Liver (tissue), 9 donors: ENCODE results near the gene ERICH6. TPM values are rescaled to one million over a fixed set of nuclear protein-coding genes. Genes with fewer than 3 reads are reported as not detected.

ENCODE experiments used
- DNase-seq: peaks from one replicate; pipeline ENCODE4 v3.0.0-alpha.2; 2017; ENCODE audit warnings: low spot score
- H3K27ac ChIP-seq, 2 donors: one replicate each; pipeline ENCODE4 v1.7.0; 2013; ENCODE audit warnings: inconsistent platforms in 2 of 2, low read length in 2 of 2, control low read depth in 1 of 2, low read depth in 1 of 2, mild to moderate bottlenecking in 1 of 2
- H3K27me3 ChIP-seq, 4 donors: one replicate each; pipeline versions ENCODE4 v1.6.1 to v1.7.0; 2013; ENCODE audit warnings: low read length in 3 of 4, inconsistent platforms in 1 of 4, mild to moderate bottlenecking in 1 of 4, moderate library complexity in 1 of 4; ENCODE audit not compliant: control insufficient read depth in 4 of 4, insufficient read depth in 4 of 4
- H3K36me3 ChIP-seq, 4 donors: one replicate each; pipeline versions ENCODE4 v1.6.1 to v1.7.0; 2013; ENCODE audit warnings: low read length in 3 of 4, mild to moderate bottlenecking in 3 of 4, low read depth in 1 of 4, moderate library complexity in 1 of 4; ENCODE audit not compliant: control insufficient read depth in 4 of 4, insufficient read depth in 3 of 4
- H3K4me1 ChIP-seq, 4 donors: one replicate each; pipeline versions ENCODE4 v1.6.1 to v1.7.0; 2013; ENCODE audit warnings: low read length in 3 of 4, mild to moderate bottlenecking in 3 of 4, moderate library complexity in 1 of 4; ENCODE audit not compliant: control insufficient read depth in 4 of 4, insufficient read depth in 4 of 4
- H3K4me3 ChIP-seq, 3 donors: one replicate each; pipeline versions ENCODE4 v1.6.1 to v1.7.0; 2013; ENCODE audit warnings: low read length in 3 of 3, control low read depth in 1 of 3, low read depth in 1 of 3, mild to moderate bottlenecking in 1 of 3
- H3K9ac ChIP-seq, 2 donors: one replicate each; pipeline ENCODE4 v1.7.0; 2013; ENCODE audit warnings: low read length in 2 of 2, mild to moderate bottlenecking in 2 of 2, moderate library complexity in 2 of 2, control low read depth in 1 of 2, low read depth in 1 of 2
- H3K9me3 ChIP-seq, 4 donors: one replicate each; pipeline versions ENCODE4 v1.6.1 to v1.7.0; 2013; ENCODE audit warnings: low read length in 3 of 4; ENCODE audit not compliant: control insufficient read depth in 4 of 4
- EGR1 ChIP-seq, 2 donors: IDR thresholded peaks; 2 replicates each; pipeline ENCODE4 v1.6.1; 2016 to 2018; ENCODE audit warnings: antibody characterized with exemption in 2 of 2, low read depth in 2 of 2
- GABPA ChIP-seq, 2 donors: IDR thresholded peaks in 1 of 2; conservative IDR thresholded peaks in 1 of 2; 2 replicates each; pipeline ENCODE4 v1.6.1; 2016; ENCODE audit warnings: antibody characterized with exemption in 2 of 2, mild to moderate bottlenecking in 1 of 2, moderate library complexity in 1 of 2
- HNF4A ChIP-seq, 2 donors: conservative IDR thresholded peaks; 2 replicates each; pipeline ENCODE4 v1.6.1; 2016; ENCODE audit warnings: antibody characterized with exemption in 2 of 2, mild to moderate bottlenecking in 2 of 2
- JUND ChIP-seq, 2 donors: IDR thresholded peaks; 2 replicates each; pipeline ENCODE4 v1.6.1; 2016; ENCODE audit warnings: antibody characterized with exemption in 2 of 2
- NR2F2 ChIP-seq: IDR thresholded peaks from 2 replicates; pipeline ENCODE4 v1.6.1; 2016; ENCODE audit warnings: antibody characterized with exemption
- RAD21 ChIP-seq, 2 donors: IDR thresholded peaks; 2 replicates each; pipeline ENCODE4 v1.6.1; 2016; ENCODE audit warnings: antibody characterized with exemption in 2 of 2, mild to moderate bottlenecking in 2 of 2
- RXRA ChIP-seq, 2 donors: IDR thresholded peaks; 2 replicates each; pipeline ENCODE4 v1.6.1; 2017 to 2018; ENCODE audit warnings: antibody characterized with exemption in 2 of 2, mild to moderate bottlenecking in 1 of 2
- SP1 ChIP-seq: IDR thresholded peaks from 2 replicates; pipeline ENCODE4 v1.6.1; 2018; ENCODE audit warnings: antibody characterized with exemption, mild to moderate bottlenecking
- TAF1 ChIP-seq: conservative IDR thresholded peaks from 2 replicates; pipeline ENCODE4 v1.6.1; 2016; ENCODE audit warnings: antibody characterized with exemption, mild to moderate bottlenecking
- YY1 ChIP-seq: IDR thresholded peaks from 2 replicates; pipeline ENCODE4 v1.6.1; 2016; ENCODE audit warnings: antibody characterized with exemption, mild to moderate bottlenecking
- WGBS: extraction: QIAGEN DNeasy Blood & Tissue Kit; methylation state at CpG from one replicate; pipeline ENCODE4 v1.1.7; 2013; 5-methylcytosine and 5-hydroxymethylcytosine counted together
- polyA plus RNA-seq, 2 donors: library from polyadenylated mRNA; stranded (reverse) in 1 of 2; unstranded in 1 of 2; fragments of 200-250 nt in 1 of 2; fragments of >200 nt in 1 of 2; fragmentation: Nextera tagmentation in 1 of 2; extraction: Ambion mirVana in 1 of 2; gene quantifications; one replicate each; pipeline versions ENCODE4 v1.2.1 to v1.2.3, GENCODE V29; 2013 to 2015
- total RNA-seq, 2 donors: library from RNA; depleted of rRNA; stranded (reverse); fragments of >200 nt; gene quantifications; one replicate each; pipeline ENCODE4 v1.2.3, GENCODE V29; 2014
- TF ChIP-seq, protein P1 (sequence below): IDR thresholded peaks from 2 replicates; pipeline ENCODE4 v1.6.1; 2016; ENCODE audit warnings: antibody characterized with exemption
- TF ChIP-seq, protein P2 (sequence below): IDR thresholded peaks from 2 replicates; pipeline ENCODE4 v1.6.1; 2016; ENCODE audit warnings: antibody characterized with exemption, mild to moderate bottlenecking
- TF ChIP-seq, protein P3 (sequence below): fragments of 150-350 bp; IDR thresholded peaks from 2 replicates; pipeline ENCODE4 v1.5.1; 2017; ENCODE audit warnings: improper control_type of control experiment, low read depth, low read length; ENCODE audit not compliant: missing input control
- TF ChIP-seq, protein P4 (sequence below): IDR thresholded peaks from 2 replicates; pipeline ENCODE4 v1.6.1; 2016; ENCODE audit warnings: antibody characterized with exemption
- donor health status: healthy.
- donor health status: healthy.
- donor health status: healthy.
- donor health status: healthy.
- donor health status: healthy.

ERICH6 gene
- total and polyA plus RNA-seq, 4 donors: under 0.01 TPM; not detected in 3

DNA sequence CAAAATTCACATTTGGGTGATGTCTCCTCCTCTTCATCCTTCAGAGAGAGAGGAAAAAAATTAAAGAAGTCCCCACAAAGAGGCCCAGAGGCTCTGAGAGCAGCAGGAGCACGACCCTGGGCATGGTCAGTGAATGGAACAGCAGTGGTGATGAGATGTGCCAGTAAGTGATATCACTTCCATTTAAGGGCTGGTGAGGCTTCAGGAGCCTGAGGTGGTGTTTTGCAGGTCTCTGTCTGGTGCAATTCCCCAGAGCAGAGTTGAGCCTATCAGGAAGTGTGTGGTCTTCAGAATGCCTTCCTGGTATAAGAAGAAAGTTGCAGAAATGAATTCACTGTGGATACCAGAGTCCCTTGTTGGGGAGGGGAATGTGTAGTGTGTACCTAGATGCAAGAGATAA lies 21.4 kb downstream of the ERICH6 start:
- no peak for DNase-seq
- TF ChIP-seq EGR1 (IDR thresholded peaks at IDR 0.05; ENCODE audit: low read depth in 2 of 2) (no peak), JUND (IDR thresholded peaks at IDR 0.05) (no peak), GABPA (IDR thresholded peaks at IDR 0.05 in 1 of 2, conservative IDR thresholded peaks at IDR 0.05 in 1 of 2) (no peak), RXRA (IDR thresholded peaks at IDR 0.05) (no peak), SP1 (no peak), TAF1 (no peak), RAD21 (IDR thresholded peaks at IDR 0.05) (no peak), HNF4A (conservative IDR thresholded peaks at IDR 0.05) (no peak), NR2F2 (no peak), YY1 (no peak)
- TF ChIP-seq, protein P1, sequence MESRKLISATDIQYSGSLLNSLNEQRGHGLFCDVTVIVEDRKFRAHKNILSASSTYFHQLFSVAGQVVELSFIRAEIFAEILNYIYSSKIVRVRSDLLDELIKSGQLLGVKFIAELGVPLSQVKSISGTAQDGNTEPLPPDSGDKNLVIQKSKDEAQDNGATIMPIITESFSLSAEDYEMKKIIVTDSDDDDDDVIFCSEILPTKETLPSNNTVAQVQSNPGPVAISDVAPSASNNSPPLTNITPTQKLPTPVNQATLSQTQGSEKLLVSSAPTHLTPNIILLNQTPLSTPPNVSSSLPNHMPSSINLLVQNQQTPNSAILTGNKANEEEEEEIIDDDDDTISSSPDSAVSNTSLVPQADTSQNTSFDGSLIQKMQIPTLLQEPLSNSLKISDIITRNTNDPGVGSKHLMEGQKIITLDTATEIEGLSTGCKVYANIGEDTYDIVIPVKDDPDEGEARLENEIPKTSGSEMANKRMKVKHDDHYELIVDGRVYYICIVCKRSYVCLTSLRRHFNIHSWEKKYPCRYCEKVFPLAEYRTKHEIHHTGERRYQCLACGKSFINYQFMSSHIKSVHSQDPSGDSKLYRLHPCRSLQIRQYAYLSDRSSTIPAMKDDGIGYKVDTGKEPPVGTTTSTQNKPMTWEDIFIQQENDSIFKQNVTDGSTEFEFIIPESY: no peak
- TF ChIP-seq, protein P2, sequence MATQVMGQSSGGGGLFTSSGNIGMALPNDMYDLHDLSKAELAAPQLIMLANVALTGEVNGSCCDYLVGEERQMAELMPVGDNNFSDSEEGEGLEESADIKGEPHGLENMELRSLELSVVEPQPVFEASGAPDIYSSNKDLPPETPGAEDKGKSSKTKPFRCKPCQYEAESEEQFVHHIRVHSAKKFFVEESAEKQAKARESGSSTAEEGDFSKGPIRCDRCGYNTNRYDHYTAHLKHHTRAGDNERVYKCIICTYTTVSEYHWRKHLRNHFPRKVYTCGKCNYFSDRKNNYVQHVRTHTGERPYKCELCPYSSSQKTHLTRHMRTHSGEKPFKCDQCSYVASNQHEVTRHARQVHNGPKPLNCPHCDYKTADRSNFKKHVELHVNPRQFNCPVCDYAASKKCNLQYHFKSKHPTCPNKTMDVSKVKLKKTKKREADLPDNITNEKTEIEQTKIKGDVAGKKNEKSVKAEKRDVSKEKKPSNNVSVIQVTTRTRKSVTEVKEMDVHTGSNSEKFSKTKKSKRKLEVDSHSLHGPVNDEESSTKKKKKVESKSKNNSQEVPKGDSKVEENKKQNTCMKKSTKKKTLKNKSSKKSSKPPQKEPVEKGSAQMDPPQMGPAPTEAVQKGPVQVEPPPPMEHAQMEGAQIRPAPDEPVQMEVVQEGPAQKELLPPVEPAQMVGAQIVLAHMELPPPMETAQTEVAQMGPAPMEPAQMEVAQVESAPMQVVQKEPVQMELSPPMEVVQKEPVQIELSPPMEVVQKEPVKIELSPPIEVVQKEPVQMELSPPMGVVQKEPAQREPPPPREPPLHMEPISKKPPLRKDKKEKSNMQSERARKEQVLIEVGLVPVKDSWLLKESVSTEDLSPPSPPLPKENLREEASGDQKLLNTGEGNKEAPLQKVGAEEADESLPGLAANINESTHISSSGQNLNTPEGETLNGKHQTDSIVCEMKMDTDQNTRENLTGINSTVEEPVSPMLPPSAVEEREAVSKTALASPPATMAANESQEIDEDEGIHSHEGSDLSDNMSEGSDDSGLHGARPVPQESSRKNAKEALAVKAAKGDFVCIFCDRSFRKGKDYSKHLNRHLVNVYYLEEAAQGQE: no peak
- TF ChIP-seq, protein P3, sequence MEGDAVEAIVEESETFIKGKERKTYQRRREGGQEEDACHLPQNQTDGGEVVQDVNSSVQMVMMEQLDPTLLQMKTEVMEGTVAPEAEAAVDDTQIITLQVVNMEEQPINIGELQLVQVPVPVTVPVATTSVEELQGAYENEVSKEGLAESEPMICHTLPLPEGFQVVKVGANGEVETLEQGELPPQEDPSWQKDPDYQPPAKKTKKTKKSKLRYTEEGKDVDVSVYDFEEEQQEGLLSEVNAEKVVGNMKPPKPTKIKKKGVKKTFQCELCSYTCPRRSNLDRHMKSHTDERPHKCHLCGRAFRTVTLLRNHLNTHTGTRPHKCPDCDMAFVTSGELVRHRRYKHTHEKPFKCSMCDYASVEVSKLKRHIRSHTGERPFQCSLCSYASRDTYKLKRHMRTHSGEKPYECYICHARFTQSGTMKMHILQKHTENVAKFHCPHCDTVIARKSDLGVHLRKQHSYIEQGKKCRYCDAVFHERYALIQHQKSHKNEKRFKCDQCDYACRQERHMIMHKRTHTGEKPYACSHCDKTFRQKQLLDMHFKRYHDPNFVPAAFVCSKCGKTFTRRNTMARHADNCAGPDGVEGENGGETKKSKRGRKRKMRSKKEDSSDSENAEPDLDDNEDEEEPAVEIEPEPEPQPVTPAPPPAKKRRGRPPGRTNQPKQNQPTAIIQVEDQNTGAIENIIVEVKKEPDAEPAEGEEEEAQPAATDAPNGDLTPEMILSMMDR: no peak
- TF ChIP-seq, protein P4, sequence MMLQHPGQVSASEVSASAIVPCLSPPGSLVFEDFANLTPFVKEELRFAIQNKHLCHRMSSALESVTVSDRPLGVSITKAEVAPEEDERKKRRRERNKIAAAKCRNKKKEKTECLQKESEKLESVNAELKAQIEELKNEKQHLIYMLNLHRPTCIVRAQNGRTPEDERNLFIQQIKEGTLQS: no peak
- 76% methylated on average over 1 of the region's 1 CpG for WGBS
- Histone ChIP-seq H3K4me1 (peaks cover 0 to 5% (median under 1%) of the 10 kb centered on the region in 4 donors), H3K9me3 (no peaks in the 10 kb centered on the region), H3K4me3 (no peak overlapping the region), H3K36me3 (no peaks in the 10 kb centered on the region), H3K9ac (no peak overlapping the region), H3K27me3 (no peaks in the 10 kb centered on the region), H3K27ac (no peak overlapping the region)

DNA sequence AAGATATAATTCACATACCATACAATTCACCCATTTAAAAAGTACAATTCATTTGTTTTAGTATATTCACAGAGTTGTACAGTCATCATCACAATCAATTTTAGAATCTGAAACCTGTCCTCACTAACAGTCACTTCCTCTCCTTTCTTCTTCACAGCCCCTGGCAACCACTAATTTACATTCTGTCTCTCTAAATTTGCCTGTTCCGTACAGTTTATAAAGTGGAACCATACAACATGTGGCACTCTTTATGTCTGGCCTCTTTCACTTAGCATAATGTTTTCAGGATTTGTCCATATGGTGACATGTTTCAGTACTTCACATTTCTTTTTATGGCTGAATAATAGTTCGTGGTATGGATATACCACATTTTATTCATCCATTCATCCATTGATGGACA lies 22.7 kb downstream of the ERICH6 start:
- DNase-seq: no peak
- peaks cover 0 to 5% (median under 1%) of the 10 kb centered on the region in 4 donors for H3K4me1 ChIP-seq
- H3K4me3 ChIP-seq: no peak overlapping the region
- H3K27ac ChIP-seq: no peak overlapping the region
- H3K9me3 ChIP-seq: peaks cover 0 to 1% (median 0%) of the 10 kb centered on the region in 4 donors
- H3K9ac ChIP-seq: no peak overlapping the region
- TF ChIP-seq HNF4A (conservative IDR thresholded peaks at IDR 0.05) (no peak), NR2F2 (no peak)
- TF ChIP-seq, protein P2: no peak
- WGBS: 85% methylated on average over 2 of the region's 2 CpGs
- H3K27me3 ChIP-seq: no peaks in the 10 kb centered on the region
- no peaks in the 10 kb centered on the region for H3K36me3 ChIP-seq
